CD4-positive, alpha-beta T cell treated with Interferon alpha-2 for 1 hour (primary cell): ENCODE measurements around the gene KRTAP5-9.
"Not testable (repeated sequence)": the region's sequence is repeated elsewhere in the genome, so short reads cannot be mapped to it uniquely, and the experiment has no call there.

ENCODE experiments used
- DNase-seq, 2 donors: peaks; one replicate each; pipeline ENCODE4 v3.0.0-alpha.2; 2020 to 2022

KRTAP5-9 gene

DNA sequence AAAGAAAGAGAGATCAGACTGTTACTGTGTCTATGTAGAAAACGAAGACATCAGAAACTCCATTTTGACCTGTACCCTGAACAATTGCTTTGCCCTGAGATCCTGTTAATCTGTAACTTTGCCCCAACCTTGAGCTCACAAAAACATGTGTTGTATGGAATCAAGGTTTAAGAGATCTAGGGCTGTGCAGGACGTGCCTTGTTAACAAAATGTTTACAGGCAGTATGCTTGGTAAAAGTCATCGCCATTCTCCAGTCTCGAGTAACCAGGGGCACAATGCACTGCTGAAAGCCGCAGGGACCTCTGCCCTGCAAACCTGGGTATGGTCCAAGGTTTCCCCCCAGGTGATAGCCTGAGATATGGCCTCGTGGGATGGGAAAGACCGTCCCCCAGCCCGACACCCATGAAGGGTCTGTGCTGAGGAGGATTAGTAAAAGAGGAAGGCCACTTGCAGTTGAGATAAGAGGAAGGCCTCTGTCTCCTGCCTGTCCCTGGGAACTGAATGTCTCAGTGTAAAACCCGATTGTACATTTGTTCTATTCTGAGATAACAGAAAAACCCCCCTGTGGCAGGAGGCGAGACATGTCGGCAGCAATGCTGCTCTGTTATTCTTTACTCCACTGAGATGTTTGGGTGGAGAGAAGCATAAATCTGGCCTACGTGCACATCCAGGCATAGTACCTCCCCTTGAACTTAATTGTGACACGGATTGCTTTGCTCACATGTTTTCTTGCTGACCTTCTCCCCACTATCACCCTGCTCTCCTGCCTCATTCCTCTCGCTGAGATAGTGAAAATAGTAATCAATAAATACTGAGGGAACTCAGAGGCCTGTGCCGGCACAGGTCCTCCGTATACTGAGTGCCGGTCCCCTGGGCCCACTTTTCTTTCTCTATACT is 13.3 kb upstream of the KRTAP5-9 start:
- DNase-seq, result not testable (repeated sequence)

GRCh38 chr11:71535825-71536224 is 12.4 kb upstream of the KRTAP5-9 start:
- no peak for DNase-seq

DNA sequence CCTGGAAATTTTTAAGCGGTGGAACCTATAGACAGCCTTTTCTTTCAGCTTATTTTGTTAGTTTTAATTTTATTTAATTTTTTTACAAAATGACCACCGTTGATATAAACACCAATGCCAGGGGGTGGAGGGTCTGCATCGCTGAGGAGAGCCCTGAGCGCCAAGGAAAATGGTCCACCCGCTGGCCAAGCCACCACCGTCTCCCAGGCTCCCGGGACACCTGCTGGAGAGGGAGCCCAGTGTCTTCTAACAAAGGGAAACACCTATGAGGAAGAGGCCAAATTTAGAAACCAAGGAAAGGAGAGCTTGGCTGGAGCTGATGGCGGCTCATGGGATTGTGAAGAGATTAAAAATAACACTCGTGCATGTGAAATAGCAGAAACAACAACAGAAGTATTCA is 10.7 kb upstream of the KRTAP5-9 start:
- DNase-seq, result no peak

DNA sequence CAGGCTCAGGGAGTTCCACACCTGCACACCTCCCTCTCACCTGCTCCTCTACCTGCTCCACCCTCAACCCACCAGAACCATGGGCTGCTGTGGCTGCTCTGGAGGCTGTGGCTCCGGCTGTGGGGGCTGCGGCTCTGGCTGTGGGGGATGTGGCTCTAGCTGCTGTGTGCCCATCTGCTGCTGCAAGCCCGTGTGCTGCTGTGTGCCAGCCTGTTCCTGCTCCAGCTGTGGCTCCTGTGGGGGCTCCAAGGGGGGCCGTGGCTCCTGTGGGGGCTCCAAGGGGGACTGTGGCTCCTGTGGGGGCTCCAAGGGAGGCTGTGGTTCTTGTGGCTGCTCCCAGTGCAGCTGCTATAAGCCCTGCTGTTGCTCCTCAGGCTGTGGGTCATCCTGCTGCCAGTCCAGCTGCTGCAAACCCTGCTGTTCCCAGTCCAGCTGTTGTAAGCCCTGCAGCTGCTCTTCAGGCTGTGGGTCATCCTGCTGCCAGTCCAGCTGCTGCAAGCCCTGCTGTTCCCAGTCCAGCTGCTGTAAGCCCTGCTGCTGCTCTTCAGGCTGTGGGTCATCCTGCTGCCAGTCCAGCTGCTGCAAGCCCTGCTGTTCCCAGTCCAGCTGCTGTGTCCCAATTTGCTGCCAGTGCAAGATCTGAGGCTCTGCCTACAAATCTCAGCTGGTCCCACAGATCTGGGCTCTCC is 10.1 kb upstream of the KRTAP5-9 start, which contains the start of gene KRTAP5-8:
KRTAP5-8 (plus strand) TSS at position 49 of the 689 bp plus-strand sequence; CDS start at position 80, 31 bp downstream.
- DNase-seq, result not testable (repeated sequence)

DNA sequence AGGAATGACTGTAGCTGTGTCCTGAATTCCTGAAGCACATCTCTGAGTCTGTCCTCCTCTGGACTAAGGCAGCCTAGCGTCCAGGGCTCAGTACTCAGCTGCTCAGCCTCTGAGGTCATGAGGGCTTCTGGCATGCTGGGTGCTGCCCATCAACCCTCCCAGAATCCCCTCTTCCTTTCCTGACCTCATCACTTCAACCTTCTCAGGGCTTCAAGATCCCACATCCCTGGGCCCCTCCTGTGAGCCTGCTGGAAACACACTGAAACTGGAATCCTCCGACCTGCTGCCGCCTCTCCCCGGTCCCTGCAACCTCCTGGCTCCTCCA is 9.6 kb upstream of the KRTAP5-9 start:
- DNase-seq, result no peak

- DNase-seq, result no peak
Observed at GRCh38 chr11:71539017-71539416, 9.2 kb upstream of the KRTAP5-9 start.

- not testable (repeated sequence) for DNase-seq
Observed at GRCh38 chr11:71539971-71540370, 8.2 kb upstream of the KRTAP5-9 start.

GRCh38 chr11:71540521-71541304 is 7.5 kb upstream of the KRTAP5-9 start:
- not testable (repeated sequence) for DNase-seq

GRCh38 chr11:71542382-71542781 is 5.8 kb upstream of the KRTAP5-9 start:
- DNase-seq, result no peak

GRCh38 chr11:71542879-71543777 is 5.1 kb upstream of the KRTAP5-9 start:
- DNase-seq, result no peak

DNA sequence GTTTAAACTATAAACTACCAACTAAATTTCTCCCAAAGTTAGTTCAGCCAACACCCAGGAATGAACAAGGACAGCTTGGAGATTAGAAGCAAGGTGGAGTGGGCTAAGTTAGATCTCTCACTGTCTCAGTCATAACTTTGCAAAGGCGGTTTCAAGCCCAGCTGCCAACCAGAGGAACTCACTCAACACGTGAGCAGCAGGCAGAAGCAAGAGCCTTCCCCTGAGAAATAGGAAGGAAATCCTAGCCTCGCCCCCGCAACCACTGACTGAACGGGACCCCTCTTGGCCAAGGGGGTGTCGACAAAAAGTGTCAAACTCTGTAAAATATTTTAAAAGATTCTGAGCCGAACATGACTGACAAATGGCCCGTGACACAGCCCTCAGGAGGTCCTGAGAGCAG is 4.4 kb upstream of the KRTAP5-9 start:
- DNase-seq, result no peak

DNA sequence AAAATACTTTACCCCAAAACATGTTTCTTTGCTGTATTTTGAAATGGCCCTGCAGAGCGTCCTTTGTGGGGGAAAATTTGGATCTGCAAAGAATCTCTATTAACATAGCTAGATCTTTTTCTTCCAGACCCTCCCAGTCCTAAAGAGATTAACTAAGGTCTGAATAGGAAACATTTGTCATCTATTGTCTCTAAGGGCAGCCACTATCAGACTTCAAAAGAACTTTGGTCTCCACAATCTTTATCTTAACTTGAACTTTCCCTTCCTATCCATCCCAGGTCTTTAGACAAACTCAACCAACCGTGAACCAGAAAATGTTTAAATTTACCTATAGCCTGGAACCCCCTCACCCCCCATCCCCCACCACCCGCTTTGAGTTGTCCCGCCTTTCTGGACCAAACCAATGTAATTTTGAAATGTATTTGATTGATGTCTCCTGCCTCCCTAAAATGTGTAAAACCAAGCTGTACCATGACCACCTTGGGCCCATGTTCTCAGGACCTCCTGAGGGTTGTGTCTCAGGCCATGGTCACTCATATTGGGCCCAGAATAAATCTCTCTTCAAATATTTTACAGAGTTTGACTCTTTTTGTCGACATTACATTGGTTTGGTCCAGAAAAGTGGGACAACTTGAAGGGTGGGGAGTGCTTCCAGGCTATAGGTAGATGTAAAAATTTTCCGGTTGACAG is 3.5 kb upstream of the KRTAP5-9 start:
- no peak for DNase-seq

- no peak for DNase-seq
Observed at GRCh38 chr11:71545405-71545966, 2.7 kb upstream of the KRTAP5-9 start.

DNA sequence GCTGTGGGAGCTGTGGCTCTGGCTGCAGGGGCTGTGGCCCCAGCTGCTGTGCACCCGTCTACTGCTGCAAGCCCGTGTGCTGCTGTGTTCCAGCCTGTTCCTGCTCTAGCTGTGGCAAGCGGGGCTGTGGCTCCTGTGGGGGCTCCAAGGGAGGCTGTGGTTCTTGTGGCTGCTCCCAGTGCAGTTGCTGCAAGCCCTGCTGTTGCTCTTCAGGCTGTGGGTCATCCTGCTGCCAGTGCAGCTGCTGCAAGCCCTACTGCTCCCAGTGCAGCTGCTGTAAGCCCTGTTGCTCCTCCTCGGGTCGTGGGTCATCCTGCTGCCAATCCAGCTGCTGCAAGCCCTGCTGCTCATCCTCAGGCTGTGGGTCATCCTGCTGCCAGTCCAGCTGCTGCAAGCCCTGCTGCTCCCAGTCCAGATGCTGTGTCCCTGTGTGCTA is 514 bp downstream of the KRTAP5-9 start:
- no peak for DNase-seq

GRCh38 chr11:71551711-71552110 is 3.5 kb downstream of the KRTAP5-9 start:
- no peak for DNase-seq

GRCh38 chr11:71554996-71555395 is 6.8 kb downstream of the KRTAP5-9 start:
- no peak for DNase-seq

DNA sequence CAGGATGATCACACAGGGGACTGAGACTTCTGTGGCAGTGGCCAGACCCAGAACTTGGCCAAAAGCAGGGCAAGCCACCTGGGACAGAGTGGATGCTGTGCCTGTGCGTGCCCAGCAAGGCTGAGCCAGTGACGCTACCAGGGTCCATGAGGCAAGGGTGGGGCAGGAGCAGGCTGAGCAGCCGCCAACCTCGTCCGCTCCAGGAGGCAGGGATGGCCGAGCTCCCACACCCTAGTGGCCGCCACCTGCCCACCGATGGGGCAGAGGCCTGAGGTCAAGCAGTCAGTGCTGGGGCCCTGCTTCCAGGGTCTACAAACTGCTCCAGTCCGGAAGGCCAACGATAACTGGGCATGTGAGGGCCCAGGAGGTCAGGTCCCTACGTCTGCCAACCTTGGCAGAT is 7.3 kb downstream of the KRTAP5-9 start:
- no peak for DNase-seq

DNA sequence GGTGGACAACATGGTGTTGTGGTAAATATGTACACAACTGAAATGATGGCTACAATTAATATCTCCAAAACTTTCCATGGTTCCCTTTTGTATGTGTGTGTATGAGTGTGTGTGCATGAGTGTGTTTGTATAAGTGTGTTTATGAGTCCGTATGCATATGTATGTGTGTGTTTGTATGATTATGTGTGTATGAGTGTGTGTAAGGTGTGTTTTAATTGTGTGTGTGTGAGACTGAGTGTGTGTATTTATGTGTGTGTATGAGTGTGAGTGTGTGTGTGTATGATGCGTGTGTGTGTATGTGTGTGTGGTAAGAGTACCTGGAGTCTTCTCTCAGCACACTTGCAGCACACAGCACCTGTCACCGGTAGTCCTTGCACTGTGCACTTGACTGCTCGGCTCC is 7.8 kb downstream of the KRTAP5-9 start:
- no peak for DNase-seq

- DNase-seq, result no peak
Observed at GRCh38 chr11:71557257-71557656, 9.0 kb downstream of the KRTAP5-9 start.

GRCh38 chr11:71558996-71559395 is 10.8 kb downstream of the KRTAP5-9 start:
- no peak for DNase-seq

- no peak for DNase-seq
Observed at GRCh38 chr11:71562120-71562519, 13.9 kb downstream of the KRTAP5-9 start.
